HEK293 (cell line): ENCODE data around the gene GDF7.

Experiments
- CTCF ChIP-seq: fragments of 450-650 bp; formaldehyde crosslinking; IDR thresholded peaks from 2 replicates; pipeline ENCODE4 v1.5.1; 2016; ENCODE audit warnings: missing biosample characterization, missing genetic modification characterization
- KLF1 ChIP-seq: fragments of 450-650 bp; formaldehyde crosslinking; IDR thresholded peaks from 2 replicates; pipeline ENCODE4 v1.5.1; 2016; ENCODE audit warnings: missing biosample characterization, missing genetic modification characterization
- OVOL3 ChIP-seq: fragments of 450-650 bp; formaldehyde crosslinking; IDR thresholded peaks from 2 replicates; pipeline ENCODE4 v1.5.1; 2016; ENCODE audit warnings: missing biosample characterization, missing genetic modification characterization
- TCF7L2 ChIP-seq: IDR thresholded peaks from 2 replicates; pipeline ENCODE4 v1.6.1; 2011; ENCODE audit warnings: low read depth, mild to moderate bottlenecking, inconsistent platforms, low read length, moderate library complexity, borderline replicate concordance
- YY1 ChIP-seq: fragments of 450-650 bp; formaldehyde crosslinking; IDR thresholded peaks from 2 replicates; pipeline ENCODE4 v1.5.1; 2018; ENCODE audit warnings: missing biosample characterization, missing genetic modification characterization
- ZBTB10 ChIP-seq: fragments of 450-650 bp; formaldehyde crosslinking; IDR thresholded peaks from 2 replicates; pipeline ENCODE4 v1.5.1; 2016; ENCODE audit warnings: missing biosample characterization, missing genetic modification characterization
- ZBTB26 ChIP-seq: fragments of 450-650 bp; formaldehyde crosslinking; optimal IDR thresholded peaks from 2 replicates; pipeline ENCODE3; 2016; ENCODE audit warnings: missing biosample characterization, mild to moderate bottlenecking, missing genetic modification characterization
- ZNF174 ChIP-seq: fragments of 450-650 bp; formaldehyde crosslinking; IDR thresholded peaks from 2 replicates; pipeline ENCODE4 v1.5.0; 2017; ENCODE audit warnings: missing biosample characterization, mild to moderate bottlenecking, missing genetic modification characterization
- ZNF18 ChIP-seq: fragments of 450-650 bp; formaldehyde crosslinking; IDR thresholded peaks from 2 replicates; pipeline ENCODE4 v1.5.1; 2016; ENCODE audit warnings: missing biosample characterization, missing genetic modification characterization
- ZNF302 ChIP-seq: fragments of 450-650 bp; formaldehyde crosslinking; IDR thresholded peaks from 2 replicates; pipeline ENCODE4 v1.5.1; 2016; ENCODE audit warnings: missing biosample characterization, missing genetic modification characterization, low read depth
- ZNF311 ChIP-seq: fragments of 450-650 bp; formaldehyde crosslinking; IDR thresholded peaks from 2 replicates; pipeline ENCODE4 v1.5.1; 2017; ENCODE audit warnings: missing biosample characterization, missing genetic modification characterization, borderline replicate concordance
- ZNF488 ChIP-seq: fragments of 450-650 bp; formaldehyde crosslinking; IDR thresholded peaks from 2 replicates; pipeline ENCODE4 v1.5.1; 2016; ENCODE audit warnings: missing biosample characterization, missing genetic modification characterization

- no peak for TF ChIP-seq ZNF302
- no peak for TF ChIP-seq CTCF
- TF ChIP-seq ZNF488 (tag by site-specific recombination): no peak
- no peak for TF ChIP-seq ZBTB10 (tag by site-specific recombination)
- no peak for TF ChIP-seq ZNF18
- no peak for TF ChIP-seq ZNF311
- TF ChIP-seq ZBTB26 (tag by site-specific recombination): no peak
- no peak for TF ChIP-seq ZNF174 (tag by site-specific recombination)
- TF ChIP-seq OVOL3: no peak
- TF ChIP-seq TCF7L2: no peak
- TF ChIP-seq KLF1 (tag by site-specific recombination): no peak
- TF ChIP-seq YY1 (tag by site-specific recombination): no peak
Measured at GRCh38 chr2:20697322-20697934, 30.5 kb downstream of the GDF7 start.
